SK-N-MC (cell line): Measurements from ENCODE around the gene PKIB.

Experiments
- EZH2 ChIP-seq: fragments of 200-600 bp; sonication (generic); IDR thresholded peaks from one replicate; pipeline ENCODE4 v1.6.1; 2017; ENCODE audit warnings: antibody characterized with exemption
- FOXP2 ChIP-seq: optimal IDR thresholded peaks from 2 replicates; pipeline ENCODE3; 2011; ENCODE audit warnings: mild to moderate bottlenecking, moderate library complexity; ENCODE audit not compliant: insufficient read depth; ENCODE audit errors: extremely low read length, control extremely low read depth
- POLR2AphosphoS5 ChIP-seq: IDR thresholded peaks from 2 replicates; pipeline ENCODE4 v1.6.1; 2012; ENCODE audit warnings: mild to moderate bottlenecking, low read depth, low read length, borderline replicate concordance

GRCh38 chr6:122628714-122629113, 18.5 kb downstream of the PKIB start:
- no peak for TF ChIP-seq EZH2
- TF ChIP-seq POLR2AphosphoS5 = no peak
- TF ChIP-seq FOXP2 = no peak
